AG04450 (cell line): ENCODE measurements around the gene IL1RAP. TPM values are rescaled to one million over a fixed set of nuclear protein-coding genes. Genes with fewer than 3 reads are reported as not detected.

Experiments
- CTCF ChIA-PET: fragments of 300-600, 350-600 bp; formaldehyde crosslinking; extraction: SDS; loops from one replicate; lab custom pipeline; 2022; ENCODE audit warnings: antibody characterized with exemption, inconsistent platforms; lab: Charles Lee
- POLR2A ChIA-PET: fragments of 350-600 bp; formaldehyde crosslinking; extraction: SDS; loops from one replicate; lab custom pipeline; 2021; ENCODE audit warnings: antibody characterized with exemption, inconsistent platforms; lab: Yijun Ruan, JAX
- DNase-seq: peaks from one replicate; pipeline ENCODE4 v3.0.0-alpha.2; 2011; ENCODE audit warnings: low read depth, low spot score
- H3K27ac ChIP-seq: one replicate; pipeline ENCODE4 v1.5.1; 2012; ENCODE audit warnings: low read depth, low read length, control low read depth
- H3K27me3 ChIP-seq: one replicate; pipeline ENCODE4 v1.6.0; 2012; ENCODE audit warnings: low read length; ENCODE audit not compliant: control insufficient read depth, insufficient read depth
- H3K4me3 ChIP-seq: 2 replicates; pipeline ENCODE4 v1.5.1; 2011; ENCODE audit warnings: mild to moderate bottlenecking, low read depth, low read length, control low read depth
- H3K9me3 ChIP-seq: 2 replicates; pipeline ENCODE4 v1.5.1; 2012; ENCODE audit warnings: low read length; ENCODE audit not compliant: control insufficient read depth, insufficient read depth
- CTCF ChIP-seq: IDR thresholded peaks from 2 replicates; pipeline ENCODE4 v1.5.1; 2011; ENCODE audit warnings: low read depth, low read length, control low read depth, inconsistent platforms
- polyA plus RNA-seq: library from polyadenylated mRNA; depleted of rRNA; stranded (reverse); fragments of >200 nt; gene quantifications from 2 replicates; pipeline ENCODE4 v1.2.3, GENCODE V29; 2011

IL1RAP gene
- polyA plus RNA-seq, 1 experiment: 9.9 TPM

- no peaks in the 10 kb centered on the region for H3K9me3 ChIP-seq
- CTCF ChIA-PET: no interaction called here
- no peaks in the 10 kb centered on the region for H3K27me3 ChIP-seq
- DNase-seq: no peak
- H3K27ac ChIP-seq: no peak overlapping the region
- no peak overlapping the region for H3K4me3 ChIP-seq
- no peak for TF ChIP-seq CTCF
- POLR2A ChIA-PET: no interaction called here
These were observed 91.5 kb downstream of the IL1RAP start for GRCh38 chr3:190605385-190605784.

GRCh38 chr3:190606596-190606995 lies 92.7 kb downstream of the IL1RAP start:
- no peak for DNase-seq
- Histone ChIP-seq H3K27me3 (no peaks in the 10 kb centered on the region), H3K9me3 (no peaks in the 10 kb centered on the region), H3K4me3 (no peak overlapping the region), H3K27ac (no peak overlapping the region)
- CTCF ChIA-PET: no interaction called here
- no peak for TF ChIP-seq CTCF
- POLR2A ChIA-PET: no interaction called here

GRCh38 chr3:190607021-190607420 lies 93.1 kb downstream of the IL1RAP start:
- no peak overlapping the region for H3K27ac ChIP-seq
- TF ChIP-seq CTCF: no peak
- ChIA-PET CTCF (no interaction called here), POLR2A (no interaction called here)
- H3K9me3 ChIP-seq: no peaks in the 10 kb centered on the region
- no peak for DNase-seq
- H3K27me3 ChIP-seq: no peaks in the 10 kb centered on the region
- H3K4me3 ChIP-seq: no peak overlapping the region

GRCh38 chr3:190608850-190609589 lies 95.1 kb downstream of the IL1RAP start:
- peak; percentile 21 for DNase-seq
- no peak overlapping the region for H3K4me3 ChIP-seq
- no peaks in the 10 kb centered on the region for H3K9me3 ChIP-seq
- ChIA-PET CTCF (interaction anchor here (1.0 kb wide), 1 partner anchor 88 kb away, joined by 3 read pairs; no protein-coding TSS in a partner anchor), POLR2A (no interaction called here)
- no peak overlapping the region for H3K27ac ChIP-seq
- no peak for TF ChIP-seq CTCF
- H3K27me3 ChIP-seq: no peaks in the 10 kb centered on the region

GRCh38 chr3:190614226-190615059 lies 100.6 kb downstream of the IL1RAP start:
- no peaks in the 10 kb centered on the region for H3K9me3 ChIP-seq

More at GRCh38 chr3:190614226-190615059, 100.6 kb downstream of the IL1RAP start:
- Histone ChIP-seq H3K4me3 (no peak overlapping the region), H3K27me3 (no peaks in the 10 kb centered on the region), H3K27ac (no peak overlapping the region)
- no peak for TF ChIP-seq CTCF
- DNase-seq: no peak
- ChIA-PET POLR2A (no interaction called here), CTCF (no interaction called here)
